Activated effector memory CD4-positive, alpha-beta T cell treated with anti-CD3 and anti-CD28 coated beads, Interleukin-2, amount 50 U/mL, for 16 hours (primary cell): Measurements from ENCODE around the gene SPACA9.
A peak's percentile ranks its signal among the peaks of the same experiment; 100 is the strongest.

Source experiments
- DNase-seq: peaks from one replicate; pipeline ENCODE4 v3.0.0-alpha.2; 2020

Gene SPACA9

GRCh38 chr9:132864277-132864676 is 14.4 kb upstream of the SPACA9 start:
- no peak for DNase-seq

DNA sequence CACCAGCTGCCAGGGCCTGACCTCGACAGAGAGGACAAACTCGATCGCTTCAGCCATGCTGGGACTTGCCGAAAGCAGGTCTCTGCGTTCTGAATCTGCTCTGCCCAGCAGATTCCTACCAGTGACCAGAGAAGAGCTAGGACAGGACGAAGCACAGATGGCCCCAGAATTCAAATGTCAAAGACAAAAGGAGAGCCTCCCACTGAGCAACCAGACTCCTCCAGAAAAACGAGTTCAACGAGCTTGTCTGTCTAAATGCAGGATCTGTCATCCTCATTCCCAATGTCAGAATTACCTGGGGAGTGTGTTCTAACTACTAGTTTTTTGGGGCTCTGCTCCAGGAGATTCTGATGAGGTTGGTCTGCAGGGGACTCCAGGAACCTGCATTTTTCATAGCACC is 14.0 kb upstream of the SPACA9 start:
- DNase-seq, result no peak

DNA sequence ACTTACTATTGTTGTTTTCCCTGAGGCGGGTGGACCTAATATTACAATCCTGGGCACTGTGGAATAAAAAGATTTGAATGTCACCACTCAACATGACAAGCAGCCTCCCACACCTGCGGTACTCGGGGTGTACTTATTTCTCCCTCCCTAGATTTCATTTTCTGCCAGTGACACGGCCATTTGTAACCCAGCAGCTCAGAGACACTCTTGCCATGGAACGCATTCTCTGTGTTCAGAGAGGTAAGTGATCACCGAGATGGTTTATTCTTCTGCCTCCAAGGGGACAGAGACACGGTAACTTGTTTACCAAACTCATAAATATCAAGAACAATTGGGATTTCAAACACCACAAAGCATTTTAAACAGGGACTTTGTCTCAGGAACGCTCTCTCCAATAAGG is 11.8 kb upstream of the SPACA9 start:
- DNase-seq, result no peak

- no peak for DNase-seq
These were observed 9.4 kb upstream of the SPACA9 start for GRCh38 chr9:132869266-132869665.

DNA sequence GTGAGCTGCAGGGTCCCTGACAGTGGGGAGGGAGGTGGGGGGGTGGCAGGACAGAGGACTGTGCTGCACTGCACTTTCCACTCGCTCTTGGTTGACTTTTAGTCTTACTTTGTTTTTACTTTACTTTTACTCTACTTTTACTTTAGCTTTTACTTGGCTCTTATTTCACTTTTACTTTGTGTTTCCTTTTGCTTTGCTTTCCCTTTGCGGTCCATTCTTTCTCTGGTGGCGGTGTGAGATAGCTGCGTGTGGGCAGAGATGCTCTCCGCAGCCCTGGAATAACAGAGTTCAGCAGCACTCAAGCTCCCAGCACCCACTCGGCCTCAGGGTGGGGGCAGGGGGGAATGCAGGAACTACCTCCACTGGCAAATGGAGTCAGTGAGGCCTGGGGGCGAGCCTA is 5.3 kb upstream of the SPACA9 start:
- no peak for DNase-seq

- no peak for DNase-seq
These were observed 3.5 kb upstream of the SPACA9 start for GRCh38 chr9:132875159-132875558.

GRCh38 chr9:132876849-132877248 is 1.8 kb upstream of the SPACA9 start:
- no peak for DNase-seq

DNA sequence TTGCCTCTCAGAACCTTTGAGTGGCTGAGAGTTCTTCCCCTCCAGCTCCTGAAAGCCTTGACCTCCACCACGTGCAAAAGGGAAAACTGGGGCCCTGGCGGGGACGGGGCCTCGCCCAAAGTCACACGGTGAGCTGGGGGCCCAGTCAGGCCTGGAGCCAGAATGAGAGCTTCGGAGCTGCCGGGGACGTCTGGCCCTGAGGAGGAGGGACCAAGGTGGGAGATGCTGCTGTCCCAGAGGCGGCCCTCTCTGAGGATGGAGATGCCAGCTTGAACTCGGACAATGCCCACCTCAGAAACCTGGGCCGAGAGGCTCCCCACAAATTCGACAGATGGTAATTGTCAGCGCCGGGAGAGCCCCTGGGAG is 1.3 kb upstream of the SPACA9 start:
- no peak for DNase-seq

DNA sequence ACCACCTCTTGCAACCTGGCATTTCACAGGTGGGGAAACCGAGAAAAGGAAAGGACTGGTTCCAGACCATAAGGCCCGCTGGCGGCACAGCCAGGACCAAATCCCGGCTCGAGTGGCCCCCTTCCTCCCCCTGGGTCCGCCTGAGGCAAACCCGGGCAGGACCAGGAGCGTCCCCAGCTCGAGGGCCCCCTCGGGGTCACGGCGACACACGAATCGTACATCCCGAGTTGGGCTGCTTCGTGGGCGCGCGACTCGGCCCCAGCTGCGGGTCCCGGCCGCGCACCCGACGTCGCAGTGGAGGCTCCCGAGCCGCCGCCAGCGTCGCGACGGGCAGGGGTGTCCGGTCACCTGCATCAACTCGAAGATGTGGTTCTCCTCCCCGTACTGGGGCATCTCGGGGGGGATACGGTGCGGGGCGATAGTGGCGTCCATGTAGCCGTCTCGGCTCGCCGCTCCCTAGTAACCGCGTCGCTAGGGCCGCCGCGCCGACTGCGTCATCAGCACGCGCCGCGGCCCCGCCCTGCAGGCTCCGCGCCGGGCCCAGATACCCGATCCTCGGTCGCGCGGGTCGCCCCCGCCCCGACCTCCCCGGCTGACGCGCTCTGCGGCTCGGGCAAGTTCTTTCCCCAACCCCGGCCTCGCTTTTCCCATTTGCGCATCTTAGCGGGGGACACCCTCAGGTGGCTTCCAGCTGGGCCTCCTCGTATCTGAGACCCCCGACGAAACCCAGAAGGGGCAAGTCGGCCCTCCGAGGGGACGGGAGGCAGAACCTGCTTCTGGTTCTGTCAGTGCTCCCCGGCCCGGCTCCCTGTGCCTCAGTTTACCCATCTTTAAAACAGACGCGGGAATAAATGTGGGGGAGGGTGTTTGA is 639 bp upstream of the SPACA9 start, which contains the start of gene AK8:
Gene AK8 (minus strand): TSS at position 461 of the 871 bp plus-strand sequence. CDS start 29 bp downstream, at position 432.
- peak; percentile 92 for DNase-seq

- DNase-seq, result no peak
These were observed 992 bp downstream of the SPACA9 start for GRCh38 chr9:132879457-132880323.

- no peak for DNase-seq
These were observed 1.6 kb downstream of the SPACA9 start for GRCh38 chr9:132880324-132880661.

DNA sequence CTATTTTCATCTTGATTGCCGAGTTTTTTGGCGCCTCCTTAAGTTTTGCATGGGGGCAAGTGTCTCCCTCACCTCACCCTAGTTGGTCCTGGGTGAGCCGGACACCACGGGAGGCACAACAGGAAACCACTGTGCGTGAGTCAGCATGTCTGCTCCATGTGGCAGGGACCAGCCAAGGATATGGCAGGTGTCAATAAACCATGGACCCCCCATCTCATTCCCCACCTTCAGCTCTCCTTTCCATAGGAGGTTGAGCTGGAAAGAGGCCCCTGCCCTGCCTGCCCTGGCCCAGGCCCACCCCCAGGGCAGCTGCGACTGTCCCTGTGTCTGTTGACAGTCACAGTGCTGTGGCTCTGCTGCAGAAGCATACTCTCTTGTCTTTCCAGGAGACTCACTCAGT is 3.1 kb downstream of the SPACA9 start:
- DNase-seq, result no peak

GRCh38 chr9:132882616-132883015 is 3.9 kb downstream of the SPACA9 start:
- no peak for DNase-seq

DNA sequence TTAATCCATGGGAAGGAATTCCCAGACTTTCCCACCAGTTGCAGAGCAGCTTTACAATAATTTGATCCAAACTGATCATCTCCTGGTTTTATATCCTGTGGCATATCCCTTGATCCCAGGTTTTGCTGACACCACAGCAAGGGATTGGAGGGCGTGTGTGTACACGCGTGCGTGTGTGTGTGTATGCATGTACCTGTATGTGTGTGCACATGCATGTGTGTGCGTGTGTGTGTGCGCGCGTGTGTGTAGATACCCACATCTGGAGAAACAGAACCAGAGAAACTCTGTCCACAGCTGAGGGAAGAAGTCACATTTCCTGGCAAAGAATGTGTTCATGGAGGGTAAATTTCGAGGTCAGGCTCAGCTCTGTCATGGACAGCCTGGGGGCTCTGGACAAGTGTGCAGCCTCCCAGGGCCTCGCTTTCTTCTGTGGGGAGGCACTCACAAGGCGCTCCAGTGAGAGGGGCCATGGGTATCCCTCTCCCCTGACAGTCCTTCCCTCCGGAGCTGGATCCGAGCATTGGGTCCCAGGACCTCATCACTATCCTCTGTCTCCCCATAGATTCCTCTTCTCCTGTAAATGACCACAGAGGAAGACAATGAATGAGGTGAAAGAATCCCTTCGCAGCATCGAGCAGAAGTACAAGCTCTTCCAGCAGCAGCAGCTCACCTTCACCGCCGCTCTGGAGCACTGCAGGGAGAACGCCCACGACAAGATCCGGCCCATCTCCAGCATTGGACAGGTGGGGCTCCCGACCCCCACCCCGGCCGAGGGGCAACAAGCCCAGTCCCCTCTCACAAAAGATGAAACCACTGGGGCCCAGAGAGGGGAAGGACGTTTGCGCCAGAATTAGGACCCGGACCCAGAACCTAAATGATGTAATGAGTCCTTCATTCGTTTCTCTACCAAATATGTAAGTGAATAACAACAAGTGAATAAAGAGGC is 4.9 kb downstream of the SPACA9 start:
- DNase-seq, result no peak

GRCh38 chr9:132885720-132886333 is 7.1 kb downstream of the SPACA9 start:
- no peak for DNase-seq

- no peak for DNase-seq
These were observed 7.6 kb downstream of the SPACA9 start for GRCh38 chr9:132886334-132886725.

DNA sequence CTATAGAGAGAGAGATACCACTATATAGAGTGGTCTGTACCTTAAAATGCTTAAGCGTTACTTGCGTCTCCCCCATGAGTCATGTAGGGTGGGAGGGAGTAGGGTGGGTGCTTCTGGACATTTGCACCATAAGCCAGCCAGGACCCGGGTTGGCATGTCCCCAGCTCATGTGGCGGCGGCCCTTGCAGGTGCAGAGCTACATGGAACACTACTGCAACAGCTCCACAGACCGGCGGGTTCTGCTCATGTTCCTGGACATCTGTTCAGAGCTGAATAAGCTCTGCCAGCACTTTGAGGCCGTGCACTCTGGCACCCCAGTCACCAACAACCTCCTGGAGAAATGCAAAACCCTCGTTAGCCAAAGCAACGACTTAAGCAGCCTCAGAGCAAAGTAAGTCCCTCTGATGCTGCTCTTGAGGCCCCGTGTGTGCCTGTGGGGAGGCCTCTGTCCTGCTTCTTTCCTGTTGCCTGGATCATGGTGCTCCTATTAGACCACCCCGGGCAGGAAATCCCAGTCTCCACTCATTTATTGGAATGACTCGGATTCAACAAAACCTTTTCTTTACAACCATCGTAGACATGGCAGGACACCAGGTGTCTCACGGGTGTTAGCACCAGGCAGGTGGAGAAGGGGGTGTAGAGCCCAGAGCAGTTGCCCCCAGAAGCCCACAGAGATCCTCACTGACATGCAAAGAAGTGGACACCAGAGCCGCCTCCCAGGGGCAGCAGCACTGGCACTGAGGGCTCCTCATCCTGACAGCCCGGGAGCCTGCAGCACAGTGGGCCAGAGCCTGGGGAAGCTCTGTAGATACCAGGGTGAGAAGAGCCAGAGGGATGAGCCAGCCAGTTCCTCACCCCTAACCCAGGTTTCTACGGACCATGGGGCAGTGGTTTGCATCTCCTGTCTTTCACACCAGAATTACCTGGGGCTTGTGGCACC is 8.8 kb downstream of the SPACA9 start:
- DNase-seq, result no peak

DNA sequence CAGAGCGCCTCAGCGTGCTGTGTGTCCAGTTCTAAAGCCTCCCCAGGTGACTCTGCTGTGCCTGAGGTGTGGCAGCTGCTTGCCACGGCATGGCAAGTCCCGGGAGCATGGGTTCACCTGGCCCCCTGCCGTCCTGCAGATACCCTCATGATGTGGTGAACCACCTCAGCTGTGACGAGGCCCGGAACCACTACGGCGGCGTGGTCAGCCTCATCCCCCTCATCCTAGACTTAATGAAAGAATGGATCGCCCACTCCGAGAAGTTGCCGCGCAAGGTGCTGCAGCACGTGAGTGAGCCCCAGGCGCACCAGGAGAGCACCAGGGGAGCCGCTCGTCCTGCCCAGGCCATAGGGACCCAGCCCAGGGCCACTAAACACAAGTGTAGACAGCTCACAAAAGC is 9.5 kb downstream of the SPACA9 start:
- DNase-seq, result no peak

- DNase-seq, result peak; percentile 31
These were observed 13.7 kb downstream of the SPACA9 start for GRCh38 chr9:132892400-132892799.

DNA sequence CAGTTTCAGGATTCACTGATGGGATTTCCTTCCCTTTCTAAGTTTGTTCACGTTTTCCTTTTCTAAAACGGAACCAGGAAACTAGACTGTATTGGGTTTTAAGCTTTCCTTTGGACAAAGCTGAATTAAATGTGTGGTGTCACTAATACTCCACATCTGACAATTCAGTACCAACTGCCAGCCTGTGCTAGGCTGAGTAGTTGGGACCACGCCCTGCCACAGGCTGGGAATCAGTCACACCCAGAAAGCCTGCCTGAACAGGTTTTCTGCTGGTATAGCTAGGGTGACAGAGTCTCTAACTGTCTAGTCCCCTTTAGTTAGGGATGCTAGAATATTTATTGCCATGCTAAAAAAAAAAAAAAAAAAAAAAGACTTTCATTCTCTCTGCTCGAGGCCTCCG is 15.6 kb downstream of the SPACA9 start:
- no peak for DNase-seq
